Activated T-helper 2 cell treated with anti-CD3 and anti-CD28 coated beads, Interferon-gamma antibody, Interleukin-2, Interleukin-4, amounts not matched to agents 10 μg/mL and 5 μg/mL and 100 μg/mL, durations not matched to agents 14 hours and 24 hours and 36 hours (primary cell): ENCODE results near the gene ATRNL1. TPM values are rescaled to one million over a fixed set of nuclear protein-coding genes. Genes with fewer than 3 reads are reported as not detected.
"Not testable (repeated sequence)": the region's sequence is repeated elsewhere in the genome, so short reads cannot be mapped to it uniquely, and the experiment has no call there.

ENCODE experiments used
- DNase-seq: peaks from one replicate; pipeline ENCODE4 v3.0.0; 2021; ENCODE audit warnings: low spot score
- H3K27ac Mint-ChIP-seq: one replicate; pipeline ENCODE4 v1.8.0; 2021; ENCODE audit warnings: mixed read lengths
- H3K27me3 Mint-ChIP-seq: one replicate; pipeline ENCODE4 v1.8.0; 2021; ENCODE audit warnings: low read depth, mixed read lengths
- H3K36me3 Mint-ChIP-seq: one replicate; pipeline ENCODE4 v1.8.0; 2021; ENCODE audit warnings: low read depth, mixed read lengths
- H3K4me1 Mint-ChIP-seq: one replicate; pipeline ENCODE4 v1.8.0; 2021; ENCODE audit warnings: low read depth, mixed read lengths
- H3K4me3 Mint-ChIP-seq: one replicate; pipeline ENCODE4 v1.8.0; 2021; ENCODE audit warnings: low read depth, mild to moderate bottlenecking, moderate library complexity, mixed read lengths
- H3K9me3 Mint-ChIP-seq: one replicate; pipeline ENCODE4 v1.8.0; 2021; ENCODE audit warnings: mixed read lengths
- intact Hi-C: fragments of 100-400 bp; cut with micrococcal nuclease; formaldehyde crosslinking; loops from one replicate; pipeline ENCODE4 v1.15.1; 2023
- total RNA-seq: library from RNA; stranded (reverse); gene quantifications from 2 replicates; pipeline ENCODE4 v1.2.3, GENCODE V29; 2022

ATRNL1 gene
- total RNA-seq, 1 donor from 2014 or later: 0.50 TPM

DNA sequence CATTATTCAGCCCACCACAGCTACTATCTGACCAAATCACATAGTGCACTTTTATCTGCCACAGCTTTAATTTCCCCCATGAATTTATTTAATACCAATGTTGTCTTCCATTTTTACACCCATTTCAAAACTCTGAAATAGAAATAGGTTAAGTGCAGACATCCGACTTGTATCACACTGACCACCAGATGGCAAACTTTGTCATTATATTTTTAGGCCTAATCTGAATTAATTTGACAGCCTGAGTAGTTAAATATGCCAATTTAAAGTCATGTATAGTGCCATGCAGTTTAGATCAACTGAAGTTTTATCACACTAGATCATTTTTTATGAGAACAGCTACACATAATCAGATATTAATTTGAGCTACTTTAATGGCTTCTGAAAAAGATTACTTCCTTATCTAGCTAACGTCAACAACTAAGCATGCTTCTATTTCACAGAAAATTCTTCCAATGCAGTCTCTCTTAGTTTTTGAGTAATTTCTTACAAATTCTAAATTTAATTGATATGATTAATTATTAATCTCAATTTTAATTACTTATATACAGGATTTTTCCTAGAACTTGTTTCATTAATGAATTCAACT, 613.4 kb downstream of the ATRNL1 start:
- no peak for DNase-seq
- H3K27ac Mint-ChIP-seq: no peak overlapping the region
- H3K9me3 Mint-ChIP-seq: no peaks in the 10 kb centered on the region
- no peaks in the 10 kb centered on the region for H3K27me3 Mint-ChIP-seq
- no peaks in the 10 kb centered on the region for H3K36me3 Mint-ChIP-seq
- H3K4me3 Mint-ChIP-seq: no peak overlapping the region
- no peaks in the 10 kb centered on the region for H3K4me1 Mint-ChIP-seq
- intact Hi-C loops: loop anchor here (2.0 to 10.0 kb wide), 2 partner anchors 578 to 680 kb away; no protein-coding TSS in a partner anchor

DNA sequence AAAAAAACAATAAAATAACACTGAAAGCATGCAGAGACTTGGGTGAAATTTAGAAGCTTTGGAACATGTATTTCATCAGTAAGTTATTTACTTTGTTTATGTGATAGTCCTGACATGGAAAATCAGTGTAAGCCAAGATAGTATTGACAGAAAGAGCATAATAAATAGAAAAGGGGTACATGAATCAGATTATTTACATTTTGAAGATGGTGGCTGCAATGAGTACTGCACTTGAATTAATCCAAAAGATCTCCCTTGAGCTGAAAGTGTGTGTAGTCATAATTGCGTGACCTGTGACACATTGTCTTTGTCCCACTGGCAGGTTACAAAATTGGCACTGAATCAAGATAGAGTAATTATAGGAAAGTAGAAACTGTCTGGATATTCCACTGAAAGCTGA, 617.0 kb downstream of the ATRNL1 start:
- H3K36me3 Mint-ChIP-seq: no peaks in the 10 kb centered on the region
- no peaks in the 10 kb centered on the region for H3K4me1 Mint-ChIP-seq
- no peak for DNase-seq
- H3K27ac Mint-ChIP-seq: no peak overlapping the region
- intact Hi-C loops: no loop called here
- H3K27me3 Mint-ChIP-seq: no peaks in the 10 kb centered on the region
- H3K9me3 Mint-ChIP-seq: no peaks in the 10 kb centered on the region
- no peak overlapping the region for H3K4me3 Mint-ChIP-seq

DNA sequence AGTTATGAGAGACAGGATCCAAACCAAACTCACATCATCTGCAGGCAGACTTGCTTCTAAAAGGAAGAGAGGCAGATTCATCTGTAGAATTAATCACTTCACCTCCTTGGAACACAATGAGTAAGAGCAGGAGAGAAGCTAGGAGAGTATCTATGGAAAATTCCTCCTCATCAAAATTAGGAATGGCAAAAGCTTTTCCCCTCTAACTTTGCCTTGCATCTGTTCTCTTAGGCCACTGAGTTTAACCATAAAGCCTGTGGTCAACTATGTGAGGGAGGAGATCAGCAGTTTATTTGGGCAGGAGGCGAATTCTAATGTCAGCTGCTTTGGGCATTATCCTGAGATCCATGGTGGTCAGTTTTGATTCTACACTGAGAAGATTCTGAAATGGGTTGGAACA, 618.1 kb downstream of the ATRNL1 start:
- no peak overlapping the region for H3K4me3 Mint-ChIP-seq
- H3K36me3 Mint-ChIP-seq: no peaks in the 10 kb centered on the region
- H3K27ac Mint-ChIP-seq: no peak overlapping the region
- DNase-seq: no peak
- no peaks in the 10 kb centered on the region for H3K4me1 Mint-ChIP-seq
- H3K27me3 Mint-ChIP-seq: no peaks in the 10 kb centered on the region
- no peaks in the 10 kb centered on the region for H3K9me3 Mint-ChIP-seq
- intact Hi-C loops: no loop called here

DNA sequence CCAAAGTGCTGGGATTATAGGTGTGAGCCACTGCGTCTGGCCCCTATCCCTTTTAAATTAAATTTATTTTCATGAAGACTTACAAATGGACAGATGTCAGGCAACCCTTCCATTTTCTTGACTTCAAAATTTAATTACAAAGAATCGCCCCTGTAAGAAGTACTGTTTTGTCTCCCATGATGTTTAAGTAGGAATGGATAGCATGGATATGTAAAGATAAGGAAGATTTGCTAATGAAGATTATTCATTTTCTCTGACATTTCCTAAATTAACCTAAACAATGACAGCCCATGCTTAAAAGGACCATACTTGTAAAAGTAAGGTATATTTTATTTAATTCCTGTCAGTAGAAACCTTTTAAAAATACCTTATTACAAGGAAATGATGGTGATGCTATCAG, 627.0 kb downstream of the ATRNL1 start:
- Mint-ChIP-seq H3K4me1 (no peaks in the 10 kb centered on the region), H3K4me3 (no peak overlapping the region), H3K27ac (no peak overlapping the region), H3K36me3 (no peaks in the 10 kb centered on the region), H3K9me3 (peaks cover 3% of the 10 kb centered on the region), H3K27me3 (no peaks in the 10 kb centered on the region)
- intact Hi-C loops: no loop called here
- DNase-seq: no peak

DNA sequence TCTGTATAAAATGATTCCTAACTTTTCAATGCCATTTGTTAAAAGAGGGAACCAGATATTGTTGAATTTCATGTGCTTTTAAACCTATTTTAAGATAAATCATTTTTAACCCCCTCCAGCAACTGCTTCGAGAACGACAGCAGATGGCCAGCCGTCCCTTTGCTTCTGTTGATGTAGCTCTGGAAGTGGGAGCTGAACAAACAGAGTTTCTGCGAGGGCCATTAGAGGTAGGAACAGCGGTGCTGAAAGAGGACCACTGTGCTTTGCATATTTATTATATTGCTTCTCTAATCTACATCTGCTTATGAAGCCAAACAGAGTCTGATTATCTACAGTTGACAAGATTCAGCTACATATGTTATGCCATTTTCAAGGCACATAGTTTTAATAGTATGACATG, 634.0 kb downstream of the ATRNL1 start:
- H3K9me3 Mint-ChIP-seq: no peaks in the 10 kb centered on the region
- H3K4me1 Mint-ChIP-seq: no peaks in the 10 kb centered on the region
- H3K27me3 Mint-ChIP-seq: no peaks in the 10 kb centered on the region
- no peak overlapping the region for H3K4me3 Mint-ChIP-seq
- DNase-seq: no peak
- no peak overlapping the region for H3K27ac Mint-ChIP-seq
- intact Hi-C loops: no loop called here
- no peaks in the 10 kb centered on the region for H3K36me3 Mint-ChIP-seq

DNA sequence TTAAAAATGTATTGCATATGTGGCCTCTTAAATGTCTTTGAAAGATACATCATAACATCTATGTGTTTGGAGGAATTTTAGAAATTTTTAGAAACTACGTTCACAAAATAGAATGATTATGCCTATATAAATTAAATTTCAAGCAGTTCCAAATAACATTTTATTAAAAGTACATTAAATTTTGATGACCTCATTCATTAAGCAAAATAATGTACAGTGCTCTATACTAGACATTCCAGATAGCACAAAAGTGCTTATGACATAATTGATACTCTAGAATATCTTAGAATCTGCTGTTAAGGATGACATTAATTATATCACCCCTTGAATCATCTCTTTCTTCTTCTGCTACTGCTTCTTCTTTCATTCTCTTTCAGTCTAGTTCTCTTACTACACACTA, 650.9 kb downstream of the ATRNL1 start:
- Mint-ChIP-seq H3K27me3 (no peaks in the 10 kb centered on the region), H3K4me3 (no peak overlapping the region), H3K36me3 (no peaks in the 10 kb centered on the region), H3K27ac (no peak overlapping the region), H3K9me3 (no peaks in the 10 kb centered on the region), H3K4me1 (no peaks in the 10 kb centered on the region)
- no peak for DNase-seq
- intact Hi-C loops: no loop called here

DNA sequence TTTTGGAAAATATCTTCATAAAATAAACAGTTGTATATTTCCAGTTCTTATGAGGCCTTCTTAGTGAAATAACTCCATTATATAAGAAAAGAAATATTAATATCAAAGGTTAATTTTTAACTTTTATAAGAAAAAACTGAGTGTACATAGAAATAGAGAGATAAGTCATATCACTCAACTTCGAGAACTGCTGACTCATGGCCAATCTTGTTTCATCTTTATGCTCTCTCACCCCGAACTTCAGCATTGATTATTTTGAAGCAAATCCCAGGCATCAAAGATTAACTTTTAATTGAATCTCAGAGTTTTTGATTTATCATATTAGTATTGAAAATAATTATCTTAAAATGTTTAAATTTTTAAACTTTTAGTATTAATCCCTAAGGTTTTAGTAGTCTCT, 652.8 kb downstream of the ATRNL1 start:
- Mint-ChIP-seq H3K4me1 (no peaks in the 10 kb centered on the region), H3K27ac (no peak overlapping the region), H3K27me3 (no peaks in the 10 kb centered on the region), H3K4me3 (no peak overlapping the region), H3K36me3 (no peaks in the 10 kb centered on the region), H3K9me3 (no peaks in the 10 kb centered on the region)
- no peak for DNase-seq
- intact Hi-C loops: no loop called here

DNA sequence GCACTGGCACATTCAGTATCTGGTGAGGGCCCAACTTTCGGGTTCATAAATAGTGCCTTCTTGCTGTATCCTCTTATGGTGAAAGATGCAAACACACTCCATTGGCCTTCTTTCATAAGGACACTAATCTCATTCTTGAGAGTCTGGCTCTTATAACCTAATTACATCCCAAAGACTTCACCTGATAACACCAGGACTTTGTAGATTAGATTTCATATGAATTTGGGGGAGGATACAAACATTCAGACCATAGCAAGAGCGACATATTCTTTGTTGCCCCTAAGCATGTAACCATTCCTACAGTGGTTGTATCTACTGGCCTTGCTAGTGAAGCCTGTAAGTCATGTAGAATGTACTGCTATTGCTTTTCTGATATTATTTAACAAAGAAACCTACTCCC, 654.6 kb downstream of the ATRNL1 start:
- Mint-ChIP-seq H3K36me3 (no peaks in the 10 kb centered on the region), H3K4me3 (no peak overlapping the region), H3K9me3 (no peaks in the 10 kb centered on the region), H3K27ac (no peak overlapping the region), H3K4me1 (no peaks in the 10 kb centered on the region), H3K27me3 (no peaks in the 10 kb centered on the region)
- intact Hi-C loops: no loop called here
- DNase-seq: no peak

DNA sequence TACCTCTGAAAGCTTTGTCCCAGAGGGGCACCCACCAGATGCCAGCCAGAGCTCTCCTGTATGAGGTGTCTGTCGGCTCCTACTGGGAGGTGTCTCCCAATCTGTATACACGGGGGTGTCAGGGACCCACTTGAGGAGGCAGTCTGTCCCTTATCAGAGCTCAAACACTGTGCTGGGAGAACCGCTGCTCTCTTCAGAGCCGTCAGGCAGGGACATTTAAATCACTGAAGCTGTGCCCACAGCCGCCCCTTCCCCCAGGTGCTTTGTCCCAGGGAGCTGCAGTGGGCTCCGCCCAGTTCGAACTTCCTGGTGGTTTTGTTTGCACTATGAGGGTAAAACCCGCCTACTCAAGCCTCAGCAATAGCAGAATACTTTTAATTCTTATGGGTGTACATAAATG, 665.3 kb downstream of the ATRNL1 start:
- H3K4me3 Mint-ChIP-seq, H3K36me3 Mint-ChIP-seq, H3K4me1 Mint-ChIP-seq, H3K27ac Mint-ChIP-seq, DNase-seq, intact Hi-C loops, H3K9me3 Mint-ChIP-seq, H3K27me3 Mint-ChIP-seq: not testable (repeated sequence)

DNA sequence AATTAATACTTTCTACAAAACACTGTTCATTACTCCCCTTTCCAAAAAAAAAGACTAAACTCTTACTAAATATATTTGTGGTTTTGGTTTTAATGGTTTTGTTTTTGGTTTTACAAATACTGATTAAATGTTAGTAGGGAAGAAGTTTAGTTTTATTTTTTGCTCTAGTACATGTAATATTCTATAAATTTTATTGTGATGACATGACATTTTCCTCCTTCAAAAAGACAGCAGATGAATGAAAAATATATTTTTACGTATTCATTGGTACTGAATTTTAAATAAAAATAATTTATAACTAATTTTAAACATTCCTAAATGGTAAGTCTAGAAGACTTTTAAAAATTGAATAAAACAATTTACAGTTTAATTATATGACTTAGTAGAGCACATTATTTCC, 667.0 kb downstream of the ATRNL1 start:
- H3K36me3 Mint-ChIP-seq: no peaks in the 10 kb centered on the region
- no peaks in the 10 kb centered on the region for H3K4me1 Mint-ChIP-seq
- DNase-seq: no peak
- H3K9me3 Mint-ChIP-seq: peaks cover 6% of the 10 kb centered on the region
- intact Hi-C loops: no loop called here
- no peaks in the 10 kb centered on the region for H3K27me3 Mint-ChIP-seq
- H3K27ac Mint-ChIP-seq: no peak overlapping the region
- H3K4me3 Mint-ChIP-seq: no peak overlapping the region

DNA sequence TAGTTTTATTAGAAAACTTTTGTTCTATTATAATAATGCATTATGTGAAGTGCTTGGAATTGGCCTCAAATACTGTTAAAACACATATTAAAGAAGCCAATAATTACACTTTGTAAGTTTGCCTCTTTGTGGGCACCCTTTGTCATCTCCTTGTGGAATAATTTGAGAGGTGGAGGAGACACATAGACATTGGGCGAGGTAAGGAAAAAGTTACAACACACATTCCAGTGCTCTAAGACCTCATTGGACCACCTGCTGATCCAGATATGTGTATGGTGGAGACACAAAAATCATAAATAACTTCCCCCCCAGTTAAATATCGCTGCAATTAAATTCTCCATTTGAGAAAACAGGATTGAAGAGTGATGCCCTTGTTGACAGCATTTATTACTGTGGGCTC, 668.0 kb downstream of the ATRNL1 start:
- DNase-seq: no peak
- Mint-ChIP-seq H3K27me3 (no peaks in the 10 kb centered on the region), H3K27ac (no peak overlapping the region), H3K4me1 (no peaks in the 10 kb centered on the region), H3K4me3 (no peak overlapping the region), H3K36me3 (no peaks in the 10 kb centered on the region), H3K9me3 (peaks cover under 1% of the 10 kb centered on the region)
- intact Hi-C loops: no loop called here

DNA sequence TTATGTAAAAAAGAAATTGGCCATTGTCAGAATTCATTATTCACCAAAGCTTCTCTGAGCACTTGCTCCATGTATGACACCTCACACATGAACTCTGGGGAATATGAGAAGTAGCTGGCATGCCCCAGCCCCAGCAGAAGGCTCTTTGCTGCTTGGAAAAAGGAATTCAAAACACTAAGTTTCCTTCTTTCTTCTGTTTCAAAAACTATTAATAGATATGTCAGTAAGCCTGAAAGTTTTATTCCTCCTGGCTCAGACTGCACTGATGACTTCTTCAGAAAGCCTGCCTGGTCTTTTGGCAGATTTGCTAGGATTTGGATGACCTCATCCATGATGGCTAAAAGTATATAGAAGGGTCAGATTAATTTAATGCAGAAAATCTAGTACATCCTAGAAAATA, 668.9 kb downstream of the ATRNL1 start:
- intact Hi-C loops: no loop called here
- no peak overlapping the region for H3K27ac Mint-ChIP-seq
- H3K4me1 Mint-ChIP-seq: no peaks in the 10 kb centered on the region
- DNase-seq: no peak
- no peak overlapping the region for H3K4me3 Mint-ChIP-seq
- H3K27me3 Mint-ChIP-seq: no peaks in the 10 kb centered on the region
- H3K36me3 Mint-ChIP-seq: no peaks in the 10 kb centered on the region
- no peaks in the 10 kb centered on the region for H3K9me3 Mint-ChIP-seq

DNA sequence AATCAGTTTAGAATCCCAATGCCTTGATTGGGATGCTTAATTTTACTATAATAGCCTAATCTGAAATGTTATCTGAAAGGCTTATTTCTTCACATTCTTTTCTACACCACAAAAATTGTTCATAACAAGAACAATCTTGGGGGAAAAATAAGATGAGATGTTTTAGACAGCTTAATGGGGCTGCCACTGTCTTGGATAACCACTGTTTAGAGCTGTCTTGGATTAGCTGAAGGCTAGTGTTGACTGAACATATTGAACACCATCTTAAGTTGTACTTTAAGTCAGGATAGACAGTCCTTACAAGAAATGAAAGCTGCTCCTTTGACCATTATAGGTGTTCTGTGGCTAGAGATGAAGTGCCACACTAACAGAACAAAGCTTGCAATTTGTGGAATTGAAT, 678.6 kb downstream of the ATRNL1 start:
- no peak for DNase-seq
- Mint-ChIP-seq H3K9me3 (no peaks in the 10 kb centered on the region), H3K27me3 (no peaks in the 10 kb centered on the region), H3K36me3 (no peaks in the 10 kb centered on the region), H3K4me1 (no peaks in the 10 kb centered on the region), H3K4me3 (no peak overlapping the region), H3K27ac (no peak overlapping the region)
- intact Hi-C loops: no loop called here

DNA sequence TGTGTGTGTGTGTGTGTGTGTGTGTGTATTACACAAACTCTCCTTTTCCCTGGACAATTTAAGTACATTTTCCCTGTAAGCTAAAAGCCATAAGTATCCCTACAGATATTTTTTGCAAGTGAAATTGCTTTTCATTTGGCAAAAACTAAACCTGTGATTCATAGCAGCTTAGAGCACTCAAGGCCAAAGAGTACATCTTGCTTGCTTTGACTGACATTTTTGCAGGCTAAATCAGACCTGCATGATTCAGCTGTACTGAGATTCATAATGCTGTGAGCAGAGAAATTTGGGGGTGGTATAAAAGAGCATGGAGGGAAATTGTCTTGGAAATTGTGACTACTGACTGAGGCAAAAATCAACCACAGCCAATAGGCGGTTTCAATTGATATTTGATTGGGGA, 679.4 kb downstream of the ATRNL1 start:
- no peak overlapping the region for H3K4me3 Mint-ChIP-seq
- DNase-seq: no peak
- H3K9me3 Mint-ChIP-seq: no peaks in the 10 kb centered on the region
- H3K36me3 Mint-ChIP-seq: no peaks in the 10 kb centered on the region
- no peaks in the 10 kb centered on the region for H3K4me1 Mint-ChIP-seq
- no peaks in the 10 kb centered on the region for H3K27me3 Mint-ChIP-seq
- no peak overlapping the region for H3K27ac Mint-ChIP-seq
- intact Hi-C loops: no loop called here
